Jurkat, Clone E6-1 (cell line): ENCODE measurements around the gene ATE1.

Experiments used
- DNase-seq: peaks from one replicate; pipeline ENCODE4 v3.0.0-alpha.2; 2011; ENCODE audit warnings: low read depth, low spot score
- H3K4me3 ChIP-seq: 2 replicates; pipeline ENCODE4 v1.5.1; 2011; ENCODE audit warnings: mild to moderate bottlenecking, low read length, control low read depth, moderate library complexity

ATE1 gene

GRCh38 chr10:121690970-121691369 lies 236.9 kb downstream of the ATE1 start:
- no peak for DNase-seq
- H3K4me3 ChIP-seq: no peak overlapping the region
